Measurements from ENCODE around the gene CRYBA2.

CRYBA2 gene

DNA sequence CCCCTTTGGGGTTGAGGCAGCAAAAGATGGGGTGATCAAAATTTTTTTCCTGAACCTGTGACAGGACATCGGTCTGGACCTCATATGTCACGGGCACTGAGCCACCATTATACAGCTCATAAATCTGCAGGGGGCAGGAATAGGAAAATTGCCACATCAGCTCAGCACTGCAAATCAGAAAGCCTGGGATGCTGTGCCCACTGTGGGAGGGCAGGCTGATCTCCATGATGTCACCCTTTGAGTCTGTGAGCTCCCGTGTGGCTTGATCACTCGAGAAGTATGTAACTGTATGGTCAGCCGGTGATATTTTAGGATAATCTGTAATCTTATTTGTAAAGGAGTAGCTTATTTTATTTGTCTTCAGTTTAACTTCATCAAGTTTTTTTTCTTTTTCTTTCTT lies 17.7 kb upstream of the CRYBA2 start:
- no peaks in the 10 kb centered on the region for H3K9me3 ChIP-seq (ENCODE audit: control insufficient read depth, low read length)
- no peak overlapping the region for H3K27ac ChIP-seq (ENCODE audit: insufficient read depth, low read length, poor library complexity, severe bottlenecking)
- H3K4me1 ChIP-seq (ENCODE audit: control insufficient read depth, insufficient read depth, low read length, poor library complexity, severe bottlenecking), result no peaks in the 10 kb centered on the region
- no peak for DNase-seq
- no peaks in the 10 kb centered on the region for H3K36me3 ChIP-seq (ENCODE audit: control insufficient read depth, insufficient read depth, low read length)
- H3K27me3 ChIP-seq (replicated peaks; ENCODE audit: control insufficient read depth, insufficient read depth, low read length, poor library complexity, severe bottlenecking), result peaks cover 5% of the 10 kb centered on the region
- no peak overlapping the region for H3K4me3 ChIP-seq (ENCODE audit: insufficient read depth, low read depth, low read length, poor library complexity, severe bottlenecking)

DNA sequence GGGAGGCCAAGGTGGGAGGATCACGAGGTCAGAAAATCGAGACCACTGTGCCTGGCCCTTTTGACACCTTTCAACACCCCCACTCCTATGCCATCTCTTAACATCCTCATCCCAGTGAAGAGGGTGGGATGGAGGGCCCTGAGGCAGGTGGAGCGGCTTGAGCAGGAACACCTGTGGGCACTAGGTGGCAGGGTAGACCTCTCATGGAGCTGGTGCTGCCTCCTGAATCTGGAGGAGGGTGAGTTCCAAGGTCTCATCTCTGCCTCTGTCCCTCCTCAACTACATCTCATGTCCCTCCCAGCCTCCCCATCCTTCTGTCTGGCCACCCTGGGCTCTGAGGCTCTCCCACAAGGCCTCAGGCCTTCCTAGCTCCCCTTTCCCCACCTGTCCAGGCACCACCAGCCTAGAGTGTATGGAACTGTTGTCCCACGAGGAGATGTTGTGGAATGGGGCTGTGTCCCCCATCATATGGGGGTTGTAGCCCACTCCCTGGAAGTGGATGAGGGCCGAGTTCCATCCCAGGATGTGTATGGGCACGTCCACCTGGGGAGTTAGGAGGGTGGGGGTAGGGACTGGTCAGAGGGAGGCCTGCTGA lies 17.0 kb upstream of the CRYBA2 start:
- H3K4me1 ChIP-seq (ENCODE audit: control insufficient read depth, insufficient read depth, low read length, poor library complexity, severe bottlenecking), result no peaks in the 10 kb centered on the region
- no peaks in the 10 kb centered on the region for H3K36me3 ChIP-seq (ENCODE audit: control insufficient read depth, insufficient read depth, low read length)
- no peak overlapping the region for H3K27ac ChIP-seq (ENCODE audit: insufficient read depth, low read length, poor library complexity, severe bottlenecking)
- H3K4me3 ChIP-seq (ENCODE audit: insufficient read depth, low read depth, low read length, poor library complexity, severe bottlenecking), result no peak overlapping the region
- H3K27me3 ChIP-seq (replicated peaks; ENCODE audit: control insufficient read depth, insufficient read depth, low read length, poor library complexity, severe bottlenecking), result peaks cover 11% of the 10 kb centered on the region
- DNase-seq, result no peak
- no peaks in the 10 kb centered on the region for H3K9me3 ChIP-seq (ENCODE audit: control insufficient read depth, low read length)

DNA sequence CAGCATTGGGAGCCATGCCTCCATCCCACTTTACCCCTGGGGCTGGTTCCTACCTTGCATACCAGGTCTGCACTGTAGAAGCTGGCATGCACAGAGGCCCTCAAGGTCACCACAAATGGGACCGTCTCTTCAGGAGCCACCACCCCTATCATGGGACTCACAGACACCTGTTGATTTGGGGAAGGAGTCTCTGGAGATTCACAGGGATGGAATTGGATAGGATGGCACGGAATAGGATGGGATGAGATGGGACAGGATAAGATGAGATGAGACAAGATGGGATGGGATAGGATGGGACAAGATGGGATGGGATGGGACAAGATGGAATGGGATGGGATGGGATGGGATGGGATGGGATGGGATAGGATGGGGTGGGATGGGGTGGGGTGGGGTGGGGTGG lies 16.1 kb upstream of the CRYBA2 start:
- Histone ChIP-seq H3K9me3 (ENCODE audit: control insufficient read depth, low read length) (no peaks in the 10 kb centered on the region), H3K36me3 (ENCODE audit: control insufficient read depth, insufficient read depth, low read length) (no peaks in the 10 kb centered on the region), H3K4me3 (ENCODE audit: insufficient read depth, low read depth, low read length, poor library complexity, severe bottlenecking) (no peak overlapping the region), H3K27me3 (replicated peaks; ENCODE audit: control insufficient read depth, insufficient read depth, low read length, poor library complexity, severe bottlenecking) (peaks cover 18% of the 10 kb centered on the region), H3K27ac (ENCODE audit: insufficient read depth, low read length, poor library complexity, severe bottlenecking) (no peak overlapping the region), H3K4me1 (ENCODE audit: control insufficient read depth, insufficient read depth, low read length, poor library complexity, severe bottlenecking) (no peaks in the 10 kb centered on the region)
- no peak for DNase-seq

DNA sequence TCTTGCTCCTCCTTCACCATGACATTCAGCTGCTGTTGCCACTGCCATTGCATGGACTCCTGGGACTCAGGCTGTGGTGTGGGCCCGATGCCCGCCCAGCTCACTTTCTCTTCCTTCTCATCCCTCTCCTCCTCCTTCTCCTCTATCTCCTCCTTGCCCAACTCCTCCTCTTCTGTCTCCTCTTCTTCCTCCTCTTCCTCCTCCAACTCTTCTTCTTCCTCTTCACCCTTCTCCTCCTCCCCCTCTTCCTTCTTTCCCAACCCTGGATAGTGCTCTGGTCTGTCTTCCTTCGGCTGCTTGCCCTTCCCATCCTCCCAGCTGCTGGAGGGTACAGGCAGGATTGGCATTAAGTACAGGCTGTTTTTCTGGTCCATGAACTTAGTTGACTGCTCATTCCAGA lies 10.8 kb upstream of the CRYBA2 start:
- H3K27ac ChIP-seq (ENCODE audit: insufficient read depth, low read length, poor library complexity, severe bottlenecking), result no peak overlapping the region
- peaks cover 22% of the 10 kb centered on the region for H3K4me1 ChIP-seq (ENCODE audit: control insufficient read depth, insufficient read depth, low read length, poor library complexity, severe bottlenecking)
- H3K9me3 ChIP-seq (ENCODE audit: control insufficient read depth, low read length), result no peaks in the 10 kb centered on the region
- H3K36me3 ChIP-seq (ENCODE audit: control insufficient read depth, insufficient read depth, low read length), result no peaks in the 10 kb centered on the region
- H3K4me3 ChIP-seq (ENCODE audit: insufficient read depth, low read depth, low read length, poor library complexity, severe bottlenecking), result no peak overlapping the region
- H3K27me3 ChIP-seq (replicated peaks; ENCODE audit: control insufficient read depth, insufficient read depth, low read length, poor library complexity, severe bottlenecking), result peaks cover 60% of the 10 kb centered on the region
- no peak for DNase-seq

DNA sequence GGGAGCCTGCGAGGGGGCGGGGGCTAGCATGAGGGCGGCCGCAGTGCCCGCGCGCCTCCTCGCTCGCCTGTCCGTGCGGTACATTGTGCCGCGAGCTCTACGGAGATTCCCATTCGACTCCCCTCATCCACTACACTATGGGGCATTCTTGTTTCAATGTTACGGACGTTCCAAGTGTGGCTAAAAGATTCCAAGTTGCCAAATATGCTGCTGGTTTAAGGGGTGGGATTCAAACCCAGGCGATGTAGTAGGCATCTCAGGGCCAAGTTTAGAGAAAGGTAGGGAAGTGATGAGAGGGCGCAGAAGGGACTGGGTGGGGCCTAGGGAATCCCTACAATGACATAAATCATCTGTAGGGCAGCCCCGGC lies 10.0 kb upstream of the CRYBA2 start:
- Histone ChIP-seq H3K27ac (ENCODE audit: insufficient read depth, low read length, poor library complexity, severe bottlenecking) (no peak overlapping the region), H3K36me3 (ENCODE audit: control insufficient read depth, insufficient read depth, low read length) (no peaks in the 10 kb centered on the region), H3K27me3 (replicated peaks; ENCODE audit: control insufficient read depth, insufficient read depth, low read length, poor library complexity, severe bottlenecking) (peaks cover 60% of the 10 kb centered on the region), H3K4me1 (ENCODE audit: control insufficient read depth, insufficient read depth, low read length, poor library complexity, severe bottlenecking) (peaks cover 22% of the 10 kb centered on the region), H3K4me3 (ENCODE audit: insufficient read depth, low read depth, low read length, poor library complexity, severe bottlenecking) (peak overlapping the region; percentile 35), H3K9me3 (ENCODE audit: control insufficient read depth, low read length) (no peaks in the 10 kb centered on the region)
- no peak for DNase-seq

DNA sequence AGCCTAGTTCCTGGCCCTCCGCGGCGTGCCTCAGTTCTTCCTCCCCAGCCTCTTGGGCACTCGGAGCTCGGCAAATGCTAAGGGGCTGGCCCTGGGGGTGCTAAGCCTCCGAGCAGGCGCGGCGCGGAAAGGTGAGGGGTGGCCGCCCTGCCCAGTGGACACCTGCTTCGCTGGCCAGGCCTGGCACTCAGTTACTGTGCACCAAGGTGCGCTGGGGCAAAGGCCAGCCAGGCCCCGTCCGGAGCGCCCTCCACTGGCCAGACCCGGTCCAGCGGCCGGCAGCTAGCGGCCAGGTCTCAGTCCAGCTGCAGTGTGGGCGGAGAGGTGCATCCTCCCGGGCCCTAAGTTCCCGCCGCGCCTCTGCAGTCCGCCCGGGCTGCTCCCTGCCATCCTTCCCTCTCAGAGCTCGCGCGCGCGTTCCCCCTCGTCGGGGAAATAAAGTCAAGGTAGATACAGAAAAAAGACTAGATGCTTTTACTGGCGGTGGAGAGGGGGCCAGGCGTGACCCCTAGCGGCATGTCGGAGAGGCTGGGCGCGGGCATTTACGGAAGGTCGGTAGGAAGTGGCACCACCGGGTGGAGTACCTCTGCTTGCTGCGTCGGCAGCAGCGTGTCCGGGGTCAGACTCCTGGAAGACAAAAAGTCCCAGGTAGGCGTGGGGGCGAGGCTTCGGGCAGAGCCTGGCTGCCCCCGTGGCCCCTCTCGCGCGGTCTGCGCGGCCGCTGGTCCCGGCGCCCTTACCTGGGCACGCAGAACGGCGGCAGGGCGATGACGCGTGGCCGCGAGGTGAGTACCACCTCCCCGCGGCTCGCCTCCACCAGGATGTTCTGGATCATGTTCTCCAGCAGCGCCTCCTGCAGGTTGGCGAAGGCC lies 9.4 kb upstream of the CRYBA2 start:
- DNase-seq, result peak in 2 of 3 donors; percentile 24 to 27
- Histone ChIP-seq H3K4me1 (ENCODE audit: control insufficient read depth, insufficient read depth, low read length, poor library complexity, severe bottlenecking) (peaks cover 22% of the 10 kb centered on the region), H3K36me3 (ENCODE audit: control insufficient read depth, insufficient read depth, low read length) (no peaks in the 10 kb centered on the region), H3K9me3 (ENCODE audit: control insufficient read depth, low read length) (no peaks in the 10 kb centered on the region), H3K27me3 (replicated peaks; ENCODE audit: control insufficient read depth, insufficient read depth, low read length, poor library complexity, severe bottlenecking) (peaks cover 63% of the 10 kb centered on the region), H3K4me3 (ENCODE audit: insufficient read depth, low read depth, low read length, poor library complexity, severe bottlenecking) (peak overlapping the region; percentile 35), H3K27ac (ENCODE audit: insufficient read depth, low read length, poor library complexity, severe bottlenecking) (no peak overlapping the region)

DNA sequence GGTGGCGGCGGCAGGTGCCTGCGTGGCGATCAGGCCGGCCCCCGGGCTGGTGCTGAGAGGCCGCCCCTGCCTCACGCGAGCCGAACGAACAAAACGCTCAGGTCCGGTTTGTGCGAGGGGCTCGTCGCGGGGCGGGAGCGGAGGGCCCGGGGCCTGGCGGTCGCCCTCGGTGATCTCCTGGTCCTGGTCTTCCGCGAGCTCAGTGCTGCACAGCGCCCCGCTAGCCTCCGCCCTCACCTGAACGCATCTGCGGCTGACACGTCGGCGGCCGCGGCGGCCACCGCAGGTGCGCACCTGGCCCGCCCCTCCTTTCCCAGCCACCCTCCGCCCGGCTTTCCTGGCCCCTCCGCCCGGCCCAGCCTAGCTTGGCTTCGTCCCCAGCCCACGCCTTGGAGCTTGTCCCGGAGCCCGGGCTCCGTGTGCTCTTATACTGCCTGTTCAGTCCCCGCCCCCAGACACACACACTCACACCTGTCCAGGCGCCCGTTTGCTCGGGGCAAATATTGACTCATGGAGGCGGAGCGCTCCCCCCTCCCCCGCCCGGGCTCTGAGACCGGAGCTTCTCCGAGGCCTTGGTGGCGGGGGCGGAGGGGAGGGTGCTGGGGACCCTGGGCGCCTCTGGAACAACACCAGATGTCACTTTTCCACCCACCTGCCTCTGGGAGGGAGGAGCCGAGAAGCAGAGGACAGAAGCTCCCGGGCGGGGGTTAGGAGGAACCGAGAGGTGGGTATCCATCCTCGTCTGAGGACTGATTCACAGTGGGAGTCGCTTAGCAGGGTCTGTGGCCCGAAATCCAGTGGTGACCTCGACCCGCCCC lies 8.6 kb upstream of the CRYBA2 start:
- H3K4me3 ChIP-seq (ENCODE audit: insufficient read depth, low read depth, low read length, poor library complexity, severe bottlenecking), result peak overlapping the region; percentile 39
- no peak for DNase-seq

DNA sequence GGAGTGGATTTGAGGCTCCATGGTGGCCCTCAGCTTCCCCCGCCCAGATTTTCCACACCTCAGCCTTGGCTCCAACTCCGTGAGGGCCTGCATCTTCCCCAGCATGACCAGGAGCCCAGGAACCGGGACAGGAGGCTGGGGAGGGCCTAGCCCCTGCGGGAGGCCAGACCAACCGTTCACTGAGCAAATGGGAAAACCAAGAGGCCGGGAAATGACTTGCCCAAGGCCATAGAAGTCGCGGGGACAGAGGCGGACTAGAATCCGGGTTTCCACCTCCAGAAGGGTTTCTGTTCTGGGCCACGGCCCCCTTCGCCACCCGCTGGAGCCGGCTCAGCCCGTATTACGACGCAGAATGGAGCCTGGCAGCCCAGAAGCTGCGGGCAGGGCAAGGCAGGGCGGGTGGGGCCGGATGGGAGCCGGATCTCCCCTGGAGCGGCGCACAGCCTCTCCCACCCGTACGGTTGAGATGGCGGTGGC lies 7.9 kb upstream of the CRYBA2 start:
- no peak for DNase-seq
- H3K9me3 ChIP-seq (ENCODE audit: control insufficient read depth, low read length), result no peaks in the 10 kb centered on the region
- H3K4me1 ChIP-seq (ENCODE audit: control insufficient read depth, insufficient read depth, low read length, poor library complexity, severe bottlenecking), result peaks cover 25% of the 10 kb centered on the region
- H3K36me3 ChIP-seq (ENCODE audit: control insufficient read depth, insufficient read depth, low read length), result no peaks in the 10 kb centered on the region
- H3K27ac ChIP-seq (ENCODE audit: insufficient read depth, low read length, poor library complexity, severe bottlenecking), result no peak overlapping the region
- H3K27me3 ChIP-seq (replicated peaks; ENCODE audit: control insufficient read depth, insufficient read depth, low read length, poor library complexity, severe bottlenecking), result peaks cover 72% of the 10 kb centered on the region
- peak overlapping the region; percentile 39 for H3K4me3 ChIP-seq (ENCODE audit: insufficient read depth, low read depth, low read length, poor library complexity, severe bottlenecking)

More for the DNA sequence above, 8.6 kb upstream of the CRYBA2 start:
- Histone ChIP-seq H3K27me3 (replicated peaks; ENCODE audit: control insufficient read depth, insufficient read depth, low read length, poor library complexity, severe bottlenecking) (peaks cover 65% of the 10 kb centered on the region), H3K27ac (ENCODE audit: insufficient read depth, low read length, poor library complexity, severe bottlenecking) (no peak overlapping the region), H3K4me1 (ENCODE audit: control insufficient read depth, insufficient read depth, low read length, poor library complexity, severe bottlenecking) (peaks cover 22% of the 10 kb centered on the region), H3K36me3 (ENCODE audit: control insufficient read depth, insufficient read depth, low read length) (no peaks in the 10 kb centered on the region), H3K9me3 (ENCODE audit: control insufficient read depth, low read length) (no peaks in the 10 kb centered on the region)

DNA sequence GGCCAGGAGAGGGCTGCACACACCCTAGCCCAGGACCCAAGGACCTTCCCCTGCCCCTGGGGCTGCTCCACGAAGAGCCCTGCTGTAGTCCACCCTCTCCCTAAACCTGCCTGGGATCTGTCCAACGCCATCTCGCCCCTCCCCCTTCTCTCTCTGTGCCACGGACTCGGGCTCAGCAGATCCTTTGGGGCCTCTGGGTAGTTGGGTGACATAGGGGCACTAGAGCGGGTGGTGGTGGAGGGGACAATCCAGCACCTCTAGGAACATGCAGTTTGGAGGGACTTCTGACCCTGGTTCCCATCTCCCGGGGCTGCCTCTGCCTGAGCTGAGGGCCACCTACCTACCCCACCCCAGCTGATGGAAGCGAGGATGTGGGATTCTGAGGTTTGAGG lies 7.3 kb upstream of the CRYBA2 start:
- no peak overlapping the region for H3K4me3 ChIP-seq (ENCODE audit: insufficient read depth, low read depth, low read length, poor library complexity, severe bottlenecking)
- H3K36me3 ChIP-seq (ENCODE audit: control insufficient read depth, insufficient read depth, low read length), result no peaks in the 10 kb centered on the region
- peaks cover 73% of the 10 kb centered on the region for H3K27me3 ChIP-seq (replicated peaks; ENCODE audit: control insufficient read depth, insufficient read depth, low read length, poor library complexity, severe bottlenecking)
- DNase-seq, result no peak
- H3K4me1 ChIP-seq (ENCODE audit: control insufficient read depth, insufficient read depth, low read length, poor library complexity, severe bottlenecking), result peaks cover 31% of the 10 kb centered on the region
- H3K9me3 ChIP-seq (ENCODE audit: control insufficient read depth, low read length), result no peaks in the 10 kb centered on the region
- no peak overlapping the region for H3K27ac ChIP-seq (ENCODE audit: insufficient read depth, low read length, poor library complexity, severe bottlenecking)

All from effector memory CD4-positive, alpha-beta T cell (primary cell).